ENCODE measurements around the gene NF2. TPM values are rescaled to one million over a fixed set of nuclear protein-coding genes. Genes with fewer than 3 reads are reported as not detected.

Gene NF2
- total RNA-seq, 1 experiment from 2014 or later: 92.4 TPM

DNA sequence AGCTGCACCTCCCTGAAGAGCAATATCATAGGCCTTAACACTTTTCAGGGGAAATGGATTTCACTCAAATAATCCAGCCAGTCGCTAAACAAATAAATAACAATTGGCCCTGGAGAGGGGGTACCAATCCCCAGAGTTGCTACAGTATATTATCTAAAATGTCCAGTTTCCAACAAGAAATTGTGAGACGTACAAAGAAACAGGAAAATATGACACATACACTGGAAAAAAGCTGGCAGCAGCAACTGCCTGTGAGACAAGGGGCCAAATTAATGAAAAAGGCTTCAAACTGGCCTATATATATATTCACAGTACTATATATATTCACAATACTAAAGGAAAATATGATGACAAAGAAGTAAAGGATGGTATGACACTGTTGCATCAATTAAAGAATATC lies 4.0 kb downstream of the NF2 start:
- no peak for TF ChIP-seq CTCF (IDR thresholded peaks at IDR 0.05; ENCODE audit: unreplicated experiment)
- intact Hi-C loops (cut with micrococcal nuclease): no loop called here
- CTCF ChIA-PET: interaction anchor here (0.6 to 3.7 kb wide), 3 partner anchors 18 kb away, joined by 3 to 24 read pairs (median 11); no protein-coding TSS in a partner anchor

DNA sequence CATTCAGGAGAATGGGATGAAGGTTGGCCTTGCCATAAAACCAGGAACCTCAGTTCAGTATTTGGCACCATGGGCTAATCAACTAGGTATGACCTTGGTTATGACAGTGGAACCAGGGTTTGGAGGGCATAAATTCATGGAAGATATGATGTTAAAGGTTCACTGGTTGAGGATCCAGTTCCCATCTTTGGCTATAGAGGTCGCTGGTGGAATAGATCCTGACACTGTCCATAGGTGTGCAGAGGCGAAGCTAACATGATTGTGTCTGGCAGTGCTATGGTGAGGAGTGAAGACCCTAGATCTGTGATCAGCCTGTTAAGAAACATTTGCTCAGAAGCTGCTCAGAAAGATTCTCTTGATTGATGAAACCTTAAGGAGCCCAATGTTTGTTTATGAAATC lies 5.7 kb downstream of the NF2 start:
- ChIA-PET CTCF (interaction anchor here (1.1 kb wide), 1 partner anchor 25 kb away, joined by 3 read pairs; no protein-coding TSS in a partner anchor), POLR2A (interaction anchor here (0.6 kb wide), 1 partner anchor 53 kb away, joined by 3 read pairs; no protein-coding TSS in a partner anchor)
- Mint-ChIP-seq H3K27ac (ENCODE audit: low read depth, unreplicated experiment) (no peak overlapping the region), H3K36me3 (ENCODE audit: insufficient read depth, unreplicated experiment) (peaks cover 36% of the 10 kb centered on the region), H3K4me1 (ENCODE audit: insufficient read depth, unreplicated experiment) (peaks cover 12% of the 10 kb centered on the region), H3K9me3 (ENCODE audit: unreplicated experiment) (no peaks in the 10 kb centered on the region), H3K27me3 (ENCODE audit: insufficient read depth, unreplicated experiment) (no peaks in the 10 kb centered on the region), H3K4me3 (ENCODE audit: unreplicated experiment) (no peak overlapping the region)
- TF ChIP-seq CTCF (IDR thresholded peaks at IDR 0.05; ENCODE audit: unreplicated experiment): no peak
- intact Hi-C loops (cut with micrococcal nuclease): no loop called here
- BruUV-seq (replicated peaks): no TSS peak
- DNase-seq (ENCODE audit: unreplicated experiment): no peak

More for the DNA sequence above, 4.0 kb downstream of the NF2 start:
- H3K27me3 Mint-ChIP-seq (ENCODE audit: insufficient read depth, unreplicated experiment): no peaks in the 10 kb centered on the region
- peaks cover 27% of the 10 kb centered on the region for H3K36me3 Mint-ChIP-seq (ENCODE audit: insufficient read depth, unreplicated experiment)
- H3K27ac Mint-ChIP-seq (ENCODE audit: low read depth, unreplicated experiment): no peak overlapping the region
- no peaks in the 10 kb centered on the region for H3K9me3 Mint-ChIP-seq (ENCODE audit: unreplicated experiment)
- DNase-seq (ENCODE audit: unreplicated experiment): no peak
- no TSS peak for BruUV-seq (replicated peaks)
- H3K4me3 Mint-ChIP-seq (ENCODE audit: unreplicated experiment): no peak overlapping the region
- H3K4me1 Mint-ChIP-seq (ENCODE audit: insufficient read depth, unreplicated experiment): peaks cover 12% of the 10 kb centered on the region
- POLR2A ChIA-PET: interaction anchor here (1.1 to 3.9 kb wide), 2 partner anchors 10 to 14 kb away, joined by 5 to 17 read pairs; no protein-coding TSS in a partner anchor

DNA sequence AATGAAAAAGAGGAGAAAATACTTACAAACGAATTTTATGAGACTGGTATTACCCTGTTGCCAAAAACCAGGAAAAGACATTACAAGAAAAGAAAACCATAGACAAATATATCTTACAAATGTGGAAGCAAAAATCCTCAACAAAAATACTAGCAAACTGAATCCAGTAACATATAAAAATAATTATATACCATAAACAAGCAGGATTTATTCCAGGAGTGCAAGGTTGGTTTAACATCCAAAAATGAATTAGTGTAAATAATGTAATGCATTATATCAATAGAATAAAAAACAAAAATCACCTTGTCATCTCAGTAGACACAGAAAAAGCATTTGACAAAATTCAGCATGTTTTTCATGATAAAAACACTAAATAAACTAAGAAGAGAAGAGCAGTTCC lies 7.3 kb downstream of the NF2 start:
- CTCF ChIA-PET: interaction anchor here (1.3 kb wide), 1 partner anchor 21 kb away, joined by 5 read pairs; no protein-coding TSS in a partner anchor
- intact Hi-C loops (cut with micrococcal nuclease): no loop called here
- H3K36me3 Mint-ChIP-seq (ENCODE audit: insufficient read depth, unreplicated experiment): peaks cover 30% of the 10 kb centered on the region
- H3K27ac Mint-ChIP-seq (ENCODE audit: low read depth, unreplicated experiment): no peak overlapping the region
- no TSS peak for BruUV-seq (replicated peaks)
- peaks cover 12% of the 10 kb centered on the region for H3K4me1 Mint-ChIP-seq (ENCODE audit: insufficient read depth, unreplicated experiment)
- no peaks in the 10 kb centered on the region for H3K9me3 Mint-ChIP-seq (ENCODE audit: unreplicated experiment)
- no peak for DNase-seq (ENCODE audit: unreplicated experiment)
- no peak for TF ChIP-seq CTCF (IDR thresholded peaks at IDR 0.05; ENCODE audit: unreplicated experiment)
- no peak overlapping the region for H3K4me3 Mint-ChIP-seq (ENCODE audit: unreplicated experiment)
- POLR2A ChIA-PET: interaction anchor here (0.8 to 1.1 kb wide), 2 partner anchors 11 to 44 kb away, joined by 3 to 4 read pairs; no protein-coding TSS in a partner anchor
- no peaks in the 10 kb centered on the region for H3K27me3 Mint-ChIP-seq (ENCODE audit: insufficient read depth, unreplicated experiment)

DNA sequence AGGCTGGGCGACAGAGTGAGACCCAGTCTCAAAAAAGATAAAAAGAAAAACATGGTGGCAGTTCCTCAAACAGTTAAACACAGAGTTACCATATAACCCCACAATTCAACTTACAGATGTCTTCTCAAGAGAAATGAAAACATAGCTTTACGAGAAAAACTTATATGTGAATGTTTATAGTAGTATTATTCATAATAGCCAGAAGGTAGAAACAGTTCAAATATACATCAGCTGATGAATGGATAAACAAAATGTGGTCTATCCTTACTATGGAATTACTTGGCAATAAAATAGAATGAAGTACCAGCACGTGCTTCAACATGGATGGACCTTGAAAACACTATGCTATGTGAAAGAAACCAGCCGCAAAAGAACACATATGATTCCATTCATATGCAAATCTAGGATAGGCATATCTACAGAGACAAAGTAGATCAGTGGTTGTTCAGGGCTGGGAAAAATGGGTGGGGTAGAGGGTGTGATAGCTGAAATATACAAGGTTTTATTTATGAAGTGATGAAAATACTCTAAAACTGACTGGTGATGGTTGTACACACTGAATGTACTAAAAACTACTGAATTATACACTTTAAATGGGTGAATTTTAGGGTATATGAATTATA lies 12.4 kb downstream of the NF2 start:
- Mint-ChIP-seq H3K27ac (ENCODE audit: low read depth, unreplicated experiment) (no peak overlapping the region), H3K36me3 (ENCODE audit: insufficient read depth, unreplicated experiment) (peaks cover 14% of the 10 kb centered on the region), H3K9me3 (ENCODE audit: unreplicated experiment) (no peaks in the 10 kb centered on the region), H3K27me3 (ENCODE audit: insufficient read depth, unreplicated experiment) (no peaks in the 10 kb centered on the region), H3K4me1 (ENCODE audit: insufficient read depth, unreplicated experiment) (peaks cover 17% of the 10 kb centered on the region), H3K4me3 (ENCODE audit: unreplicated experiment) (no peak overlapping the region)
- DNase-seq (ENCODE audit: unreplicated experiment): no peak
- intact Hi-C loops (cut with micrococcal nuclease): no loop called here
- no TSS peak for BruUV-seq (replicated peaks)
- POLR2A ChIA-PET: interaction anchor here (0.8 to 2.2 kb wide), 4 partner anchors 11 to 24 kb away, joined by 3 to 18 read pairs (median 4); no protein-coding TSS in a partner anchor
- CTCF ChIA-PET: interaction anchor here (0.9 to 2.1 kb wide), 4 partner anchors 10 to 21 kb away, joined by 3 to 7 read pairs (median 6); no protein-coding TSS in a partner anchor
- no peak for TF ChIP-seq CTCF (IDR thresholded peaks at IDR 0.05; ENCODE audit: unreplicated experiment)

All from MCF 10A (cell line).